ENCODE data around the gene AIFM3.

Gene AIFM3

DNA sequence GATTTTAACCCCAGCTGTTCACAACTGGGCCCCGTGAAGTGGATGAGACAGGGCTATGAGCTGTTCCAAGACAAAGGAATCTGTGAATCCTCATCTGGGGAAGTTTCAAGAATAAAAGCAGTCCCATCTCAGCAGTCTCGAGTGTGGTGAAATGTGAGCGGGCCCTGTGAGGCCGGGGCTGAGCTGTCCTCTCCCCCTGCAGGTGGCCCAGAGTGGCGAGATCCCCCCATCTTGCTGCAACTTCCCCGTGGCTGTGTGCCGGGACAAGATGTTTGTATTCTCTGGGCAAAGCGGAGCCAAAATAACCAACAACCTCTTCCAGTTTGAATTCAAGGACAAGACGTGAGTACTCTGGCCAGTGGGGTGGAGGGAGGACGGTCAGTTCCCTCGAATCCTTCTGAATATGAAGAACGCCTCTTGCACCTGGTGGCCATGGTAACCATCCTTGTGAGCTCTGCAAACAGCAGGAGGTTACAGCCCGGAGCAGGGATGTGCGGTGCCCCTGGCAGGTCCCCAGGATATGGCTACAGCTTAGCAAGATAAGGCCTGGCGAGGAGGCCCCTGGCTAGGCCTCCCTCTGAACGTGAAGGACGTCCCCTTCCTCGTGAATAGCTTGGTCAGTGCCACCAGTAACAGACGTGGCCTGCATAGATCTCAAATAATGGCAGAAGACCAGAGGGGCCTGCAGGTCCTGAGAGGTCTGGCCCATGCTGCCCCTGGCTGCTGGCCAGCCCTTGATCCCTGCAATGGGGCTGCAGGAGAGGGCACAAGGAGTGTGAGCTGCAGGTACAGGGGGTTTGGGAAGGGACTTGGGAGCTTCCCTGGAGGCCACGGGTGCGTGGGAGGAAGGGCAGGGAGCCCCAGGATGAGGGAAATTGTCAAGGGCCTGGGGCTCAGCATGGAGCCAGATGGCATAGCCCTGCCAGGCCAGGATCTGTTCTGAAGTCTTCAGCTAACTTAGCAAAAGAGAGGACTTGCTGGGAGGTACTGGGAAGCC, 23.4 kb downstream of the AIFM3 start:
- no peak for DNase-seq (ENCODE audit: low read depth in 2 of 2)

DNA sequence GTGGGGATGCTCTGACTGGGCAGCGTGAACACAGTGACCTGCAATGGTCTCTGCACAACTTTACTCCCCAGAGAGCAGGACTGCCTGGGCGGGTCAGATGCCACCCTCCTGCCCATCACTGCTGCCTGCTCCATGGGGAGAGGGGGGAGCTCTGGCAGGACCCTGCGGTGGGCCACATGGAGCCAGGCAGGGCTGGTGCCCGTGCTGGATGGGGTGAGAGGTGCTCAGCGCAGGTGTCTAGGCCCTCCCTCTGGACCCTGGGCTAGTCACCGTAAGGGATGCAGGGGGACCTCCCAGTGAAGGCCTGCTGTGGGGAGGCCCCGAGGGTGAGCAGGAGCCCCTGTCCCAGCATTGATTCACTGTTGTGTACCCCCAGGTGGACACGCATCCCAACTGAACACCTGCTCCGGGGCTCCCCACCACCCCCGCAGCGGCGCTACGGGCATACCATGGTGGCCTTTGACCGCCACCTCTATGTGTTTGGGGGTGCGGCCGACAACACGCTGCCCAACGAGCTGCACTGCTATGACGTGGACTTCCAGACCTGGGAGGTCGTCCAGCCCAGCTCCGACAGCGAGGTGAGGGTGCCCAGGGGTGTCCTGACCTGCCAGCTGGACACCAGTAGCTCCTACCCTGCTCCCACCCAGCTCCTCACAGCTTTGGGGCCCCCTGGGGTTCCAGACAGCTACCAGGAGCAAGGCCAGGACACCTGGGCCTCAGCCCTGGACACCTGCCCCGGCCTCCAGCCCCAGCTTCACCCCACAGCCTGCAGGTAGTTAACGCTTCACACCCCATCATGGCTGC, 24.4 kb downstream of the AIFM3 start:
- DNase-seq (ENCODE audit: low read depth in 2 of 2), result no peak

DNA sequence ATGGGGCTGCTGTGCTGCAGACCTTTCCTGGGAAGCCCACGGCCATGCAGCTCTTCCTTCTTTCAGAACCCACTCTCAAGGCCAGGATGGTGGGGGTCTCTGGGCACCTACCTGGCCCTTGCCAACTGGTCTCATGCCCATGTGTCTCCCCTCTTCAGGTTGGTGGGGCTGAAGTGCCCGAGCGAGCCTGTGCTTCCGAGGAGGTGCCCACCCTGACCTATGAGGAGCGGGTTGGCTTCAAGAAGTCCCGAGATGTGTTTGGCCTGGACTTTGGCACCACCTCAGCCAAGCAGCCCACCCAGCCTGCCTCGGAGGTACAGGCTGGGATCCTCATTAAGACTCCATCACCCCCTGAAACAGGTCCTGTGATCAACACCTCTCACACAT, 25.0 kb downstream of the AIFM3 start:
- DNase-seq (ENCODE audit: low read depth in 2 of 2), result no peak

DNA sequence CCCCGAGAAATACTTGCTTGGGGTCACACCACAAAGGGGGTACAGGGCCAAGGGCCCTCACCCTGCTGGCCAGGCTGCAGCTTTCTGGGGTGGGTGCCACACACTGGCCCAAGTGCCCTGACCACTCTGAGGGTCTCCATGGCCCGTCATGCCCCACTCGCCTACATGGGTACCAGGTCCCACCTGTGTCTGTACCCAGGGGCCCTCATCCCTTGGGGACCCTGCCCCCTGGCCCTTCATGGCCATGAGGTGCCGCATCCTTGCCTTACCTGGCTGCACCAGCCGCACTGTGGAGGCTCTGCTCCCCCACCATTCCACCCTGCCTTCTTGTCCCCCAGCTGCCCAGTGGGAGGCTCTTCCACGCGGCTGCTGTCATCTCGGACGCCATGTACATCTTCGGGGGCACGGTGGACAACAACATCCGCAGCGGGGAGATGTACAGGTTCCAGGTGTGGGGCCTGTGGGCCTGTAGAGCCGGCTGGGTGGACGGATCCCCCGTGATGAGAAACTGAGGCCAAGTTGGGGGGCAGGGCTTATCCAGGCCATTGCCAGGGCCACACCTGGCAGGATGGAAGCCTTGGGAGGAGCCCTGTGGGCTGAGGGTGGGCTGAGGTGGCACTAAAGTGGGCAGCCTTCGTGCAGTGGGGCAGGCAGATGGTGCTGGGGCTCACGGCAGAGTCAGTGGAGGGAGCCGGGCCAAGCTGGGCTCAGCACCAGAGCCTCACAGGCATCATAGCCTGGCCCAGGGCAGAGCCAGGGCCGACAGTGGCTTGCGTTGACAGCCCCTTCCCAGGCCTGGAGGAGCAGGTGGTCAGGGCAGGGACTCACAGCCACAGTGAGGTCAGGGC, 25.6 kb downstream of the AIFM3 start:
- DNase-seq (ENCODE audit: low read depth in 2 of 2), result no peak

DNA sequence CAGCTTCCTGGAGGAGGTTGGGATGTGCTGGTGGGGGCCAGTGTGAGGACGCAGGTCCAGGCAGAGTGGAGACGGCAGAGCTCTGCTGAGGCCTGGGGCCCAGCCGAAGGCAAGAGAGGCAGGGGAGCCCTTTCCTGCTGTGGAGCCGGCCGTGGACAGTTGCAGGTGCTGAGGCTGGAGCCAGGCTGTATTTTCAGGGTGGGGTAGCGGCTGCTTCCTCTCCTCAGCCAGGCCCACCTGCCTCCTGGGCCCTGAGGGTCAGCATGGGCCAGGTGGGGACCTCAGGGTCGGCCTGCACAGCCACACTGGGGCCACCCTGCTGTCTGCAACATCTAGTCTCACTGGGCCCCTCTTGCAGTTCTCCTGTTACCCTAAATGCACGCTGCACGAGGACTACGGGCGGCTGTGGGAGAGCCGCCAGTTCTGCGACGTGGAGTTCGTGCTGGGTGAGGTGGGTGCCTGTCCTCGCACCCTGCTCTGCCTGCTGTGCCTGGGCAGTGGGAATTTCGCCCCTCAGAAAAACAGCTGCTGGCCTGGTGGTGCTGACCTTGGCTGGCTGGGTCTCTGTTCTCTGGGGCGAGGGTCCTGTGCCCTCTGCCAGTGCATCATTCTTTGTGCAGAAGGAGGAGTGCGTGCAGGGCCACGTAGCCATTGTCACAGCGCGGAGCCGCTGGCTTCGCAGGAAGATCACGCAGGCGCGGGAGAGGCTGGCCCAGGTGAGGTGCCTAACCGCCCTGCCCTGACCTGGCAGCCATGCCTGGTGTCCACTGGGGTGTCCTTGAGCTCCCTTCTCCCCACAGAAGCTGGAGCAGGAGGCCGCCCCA, 26.5 kb downstream of the AIFM3 start:
- DNase-seq (ENCODE audit: low read depth in 2 of 2), result no peak

DNA sequence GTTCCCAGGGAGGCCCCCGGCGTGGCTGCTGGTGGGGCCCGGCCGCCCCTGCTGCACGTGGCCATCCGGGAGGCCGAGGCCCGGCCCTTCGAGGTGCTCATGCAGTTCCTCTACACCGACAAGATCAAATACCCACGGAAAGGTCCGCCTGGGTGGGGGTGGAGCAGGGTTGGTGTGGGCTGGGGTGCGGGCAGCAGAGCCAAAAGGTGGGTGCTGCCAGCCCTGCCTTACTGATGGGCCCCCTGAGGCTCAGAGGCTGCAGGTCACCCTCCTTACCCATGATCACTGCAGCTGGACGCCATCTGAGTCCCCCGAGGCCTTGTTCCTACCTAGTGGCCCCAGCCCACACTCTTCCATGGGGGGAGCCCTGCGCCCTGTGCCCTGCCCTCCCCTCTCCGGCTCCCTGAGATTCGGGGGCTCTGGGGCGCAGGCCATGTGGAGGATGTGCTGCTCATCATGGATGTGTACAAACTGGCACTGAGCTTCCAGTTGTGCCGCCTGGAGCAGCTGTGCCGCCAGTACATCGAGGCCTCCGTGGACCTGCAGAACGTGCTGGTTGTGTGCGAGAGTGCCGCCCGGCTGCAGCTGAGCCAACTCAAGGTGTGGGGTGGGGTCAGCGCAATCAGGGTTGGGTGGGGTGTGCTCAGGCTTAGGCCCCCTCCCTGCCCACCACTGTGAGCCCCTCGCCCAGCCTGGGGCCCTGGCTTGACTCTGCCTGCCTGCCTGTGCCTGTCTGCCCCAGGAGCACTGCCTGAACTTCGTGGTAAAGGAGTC, 27.3 kb downstream of the AIFM3 start:
- DNase-seq (ENCODE audit: low read depth in 2 of 2), result no peak

DNA sequence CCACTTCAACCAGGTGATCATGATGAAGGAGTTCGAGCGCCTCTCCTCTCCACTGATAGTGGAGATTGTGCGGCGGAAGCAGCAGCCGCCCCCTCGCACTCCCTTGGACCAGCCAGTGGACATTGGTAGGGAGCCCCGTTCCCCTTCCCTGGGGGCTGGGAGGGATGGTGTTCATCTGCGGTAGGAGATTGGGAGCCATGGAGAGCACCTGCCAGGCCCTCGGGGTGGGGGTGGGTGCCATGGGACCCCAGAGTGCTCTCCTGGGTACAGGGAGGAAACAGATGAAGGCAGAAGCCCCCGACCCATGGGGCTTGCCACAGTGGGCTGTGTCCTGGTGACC, 27.8 kb downstream of the AIFM3 start:
- DNase-seq (ENCODE audit: low read depth in 2 of 2), result no peak

DNA sequence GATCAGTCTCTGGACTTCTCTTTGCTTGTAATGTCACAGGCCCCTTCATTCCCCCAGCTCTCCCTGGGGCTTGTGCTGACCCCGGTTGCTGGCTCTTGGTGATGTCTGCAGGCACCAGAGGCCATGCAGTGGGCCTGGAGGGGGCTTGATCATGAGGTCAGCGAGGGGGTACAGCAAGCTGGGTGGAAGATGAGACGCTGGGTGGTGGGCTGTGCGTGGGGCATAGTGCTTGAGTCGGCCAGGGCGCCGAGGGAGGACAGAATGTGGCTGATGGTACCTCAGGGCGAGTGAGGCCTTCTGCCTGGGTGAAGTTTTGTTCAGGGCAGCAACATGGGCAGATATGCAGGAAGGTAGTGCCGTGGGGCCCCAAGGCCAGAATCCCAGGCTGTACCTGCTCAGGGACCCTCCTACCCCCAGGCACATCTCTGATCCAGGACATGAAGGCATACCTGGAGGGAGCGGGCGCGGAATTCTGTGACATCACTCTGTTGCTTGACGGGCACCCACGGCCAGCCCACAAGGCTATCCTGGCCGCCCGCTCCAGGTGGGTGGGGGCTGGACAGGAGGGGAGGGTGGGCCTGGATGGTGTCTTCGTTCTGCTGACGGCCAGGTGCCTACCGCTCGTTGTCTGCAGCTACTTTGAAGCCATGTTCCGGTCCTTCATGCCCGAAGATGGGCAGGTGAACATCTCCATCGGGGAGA, 28.4 kb downstream of the AIFM3 start:
- no peak for DNase-seq (ENCODE audit: low read depth in 2 of 2)

DNA sequence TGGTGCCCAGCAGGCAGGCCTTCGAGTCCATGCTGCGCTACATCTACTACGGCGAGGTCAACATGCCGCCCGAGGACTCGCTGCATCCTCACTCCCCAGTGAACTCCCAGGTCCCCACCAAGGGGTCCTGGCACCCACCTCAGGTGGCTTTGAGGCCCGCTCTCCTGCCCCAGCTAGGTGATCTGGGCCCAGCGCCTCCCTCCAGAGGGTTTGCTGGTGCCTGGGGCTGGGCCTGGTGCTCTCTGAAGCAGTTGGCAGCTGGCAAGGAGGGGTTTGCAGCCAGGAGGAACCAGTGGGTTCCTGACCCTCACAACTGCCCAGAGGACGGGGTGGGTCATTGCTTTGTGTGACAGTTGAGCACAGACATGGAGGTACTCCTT, 29.0 kb downstream of the AIFM3 start:
- DNase-seq (ENCODE audit: low read depth in 2 of 2), result no peak

DNA sequence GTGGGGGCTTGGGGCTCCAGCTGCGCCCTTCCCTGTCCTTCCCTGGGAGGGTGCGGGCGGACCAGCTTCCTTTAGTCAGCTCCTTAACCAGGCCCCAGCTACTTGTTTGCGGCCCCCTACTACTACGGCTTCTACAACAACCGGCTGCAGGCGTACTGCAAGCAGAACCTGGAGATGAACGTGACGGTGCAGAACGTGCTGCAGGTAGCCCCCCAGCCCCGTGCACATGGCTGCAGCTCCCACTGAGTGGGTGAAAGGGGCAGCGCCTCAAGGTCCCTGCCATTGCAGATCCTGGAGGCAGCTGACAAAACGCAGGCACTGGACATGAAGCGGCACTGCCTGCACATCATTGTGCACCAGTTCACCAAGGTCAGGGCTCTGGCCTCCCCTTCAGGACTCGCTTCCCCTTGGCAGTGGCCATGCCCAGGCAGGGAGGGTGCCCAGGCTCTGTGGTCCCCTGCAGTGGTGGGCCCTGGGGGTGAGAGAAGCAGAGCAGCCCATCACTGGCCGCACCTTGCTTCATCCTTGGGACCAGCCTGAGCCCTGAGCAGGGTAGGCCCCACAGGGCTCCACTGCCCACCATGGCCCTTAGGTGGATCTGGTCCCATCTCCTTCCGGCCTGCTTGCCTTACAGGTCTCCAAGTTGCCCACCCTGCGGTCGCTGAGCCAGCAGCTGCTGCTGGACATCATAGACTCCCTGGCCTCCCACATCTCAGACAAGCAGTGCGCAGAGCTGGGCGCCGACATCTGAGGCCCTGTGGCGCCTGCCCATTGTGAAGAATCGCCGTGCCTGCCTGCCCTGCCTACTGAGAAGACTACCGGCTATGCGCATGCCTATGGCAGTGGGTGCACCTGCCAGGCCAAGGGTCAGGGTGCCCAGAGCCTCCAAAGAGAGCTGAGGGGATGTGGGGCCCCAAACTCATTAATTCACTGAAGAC, 29.8 kb downstream of the AIFM3 start:
- DNase-seq (ENCODE audit: low read depth in 2 of 2), result no peak

DNA sequence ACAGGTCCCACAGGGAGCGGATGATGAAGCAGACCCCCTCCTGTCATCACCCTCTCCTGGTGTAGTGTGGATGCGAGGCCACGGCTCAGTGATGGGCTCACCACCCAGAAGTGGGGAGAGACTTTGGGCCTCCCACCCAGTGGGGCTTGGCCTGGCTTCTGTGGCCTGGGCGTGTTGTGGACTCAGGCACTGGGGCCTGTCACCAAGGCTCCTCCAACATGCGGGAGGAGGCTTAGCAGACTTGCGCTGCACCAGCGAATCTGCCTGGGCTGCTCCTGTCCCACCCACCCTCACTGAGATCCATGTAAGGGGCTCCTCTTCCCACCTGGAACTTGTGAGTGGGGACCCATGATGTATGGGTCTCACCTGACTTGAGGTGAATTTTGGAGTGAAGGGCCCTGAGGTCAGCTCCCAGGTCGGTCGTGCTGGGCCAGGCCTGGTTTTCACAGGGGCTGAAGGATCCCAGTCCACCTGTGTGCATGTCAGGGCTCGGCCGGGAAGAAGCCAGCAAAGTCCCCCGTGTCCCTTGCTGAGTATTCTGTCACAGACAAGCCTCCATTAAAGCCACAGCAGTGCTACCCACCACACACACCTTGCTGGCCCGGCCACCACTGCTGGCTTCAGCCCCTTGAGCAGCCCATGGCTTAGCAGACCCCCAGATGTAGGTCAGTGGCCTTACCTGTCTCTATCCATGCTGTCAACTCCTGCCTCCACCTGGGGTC, 30.6 kb downstream of the AIFM3 start:
- DNase-seq (ENCODE audit: low read depth in 2 of 2), result no peak

DNA sequence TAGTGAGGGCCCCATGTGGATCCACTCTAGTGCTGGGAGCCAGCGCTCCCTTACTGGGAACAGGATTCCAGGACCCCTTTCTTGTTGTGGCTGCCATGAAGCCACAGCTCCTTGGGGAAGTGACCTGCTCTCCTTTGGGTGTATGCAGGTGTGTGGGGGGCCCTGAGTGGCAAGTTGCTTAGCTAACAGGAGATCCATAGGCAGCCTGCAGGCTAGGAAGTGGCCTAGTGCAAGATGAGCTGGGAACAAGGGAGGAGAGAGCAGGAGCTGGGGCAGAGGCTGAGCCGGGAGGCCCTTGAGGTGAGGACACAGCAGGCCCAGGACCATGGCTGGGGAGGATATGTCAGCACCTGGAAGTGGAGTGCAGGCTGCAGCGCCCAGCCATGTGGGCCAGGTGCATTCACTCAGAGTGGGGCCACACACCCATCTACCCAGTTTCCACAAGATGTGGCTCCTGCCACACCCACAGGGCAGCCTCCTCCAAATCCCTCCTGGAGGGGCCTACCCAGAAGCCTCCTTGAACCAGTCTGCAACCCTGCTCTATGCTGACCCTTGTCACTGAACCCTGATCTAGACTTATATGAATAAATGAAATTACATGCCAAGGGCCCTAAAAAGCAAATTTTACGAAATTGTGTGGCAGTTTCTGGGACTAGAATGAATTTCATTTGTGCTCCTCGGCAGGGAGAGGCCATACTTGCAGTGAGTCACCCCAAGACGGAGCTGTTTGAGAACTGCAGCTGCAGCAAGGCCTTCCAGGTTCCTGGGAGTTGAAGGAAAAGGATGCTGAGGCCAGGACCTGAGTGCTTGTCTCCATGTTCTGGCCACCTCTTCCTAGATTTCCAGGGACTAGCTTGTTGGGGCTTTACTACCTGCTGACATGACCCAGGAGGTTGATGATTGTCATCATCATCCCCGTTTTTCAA, 31.6 kb downstream of the AIFM3 start:
- no peak for DNase-seq (ENCODE audit: low read depth in 2 of 2)

DNA sequence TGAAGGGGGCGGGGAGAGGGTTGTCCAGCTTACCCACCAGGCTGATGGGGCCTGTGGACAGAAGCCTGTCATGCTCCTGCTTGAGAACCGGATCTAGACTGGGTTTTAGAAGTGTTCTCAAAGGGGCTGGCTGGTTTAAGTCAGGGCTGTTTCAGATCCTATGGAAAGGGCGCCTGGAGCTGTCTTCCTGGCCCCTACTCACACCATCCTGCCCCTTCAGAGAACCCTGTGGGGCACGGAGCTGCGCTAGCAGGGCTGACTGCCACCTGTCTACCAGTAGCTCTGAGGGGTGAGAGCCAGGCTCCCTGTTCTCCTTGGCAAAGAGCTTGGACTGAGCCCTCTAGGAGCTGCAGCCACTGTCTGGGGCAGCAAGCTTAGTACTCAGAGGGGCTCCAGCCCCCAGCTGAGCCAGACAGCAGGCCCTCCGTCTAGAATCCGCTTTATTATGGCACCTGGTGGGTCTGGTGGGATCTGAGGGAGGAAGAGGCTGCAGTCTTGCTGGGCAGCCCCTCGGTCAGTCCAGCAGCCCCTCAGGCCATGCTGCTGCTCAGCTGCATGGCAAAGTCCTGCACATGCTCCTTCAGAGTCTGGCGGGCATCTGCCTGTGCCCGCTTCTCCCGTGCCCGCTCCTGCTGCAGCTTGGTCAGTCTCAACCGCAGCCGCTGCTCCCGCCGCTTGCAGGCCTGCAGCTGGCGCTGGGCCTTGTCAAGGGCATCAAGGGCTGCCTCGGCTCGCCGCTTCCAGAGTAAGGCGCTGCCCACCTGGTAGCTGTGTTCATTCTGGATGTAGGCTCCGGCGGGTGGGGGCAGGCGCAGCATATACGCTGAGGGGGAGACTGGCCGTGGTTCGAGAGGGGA, 32.5 kb downstream of the AIFM3 start:
- DNase-seq (ENCODE audit: low read depth in 2 of 2), result no peak

DNA sequence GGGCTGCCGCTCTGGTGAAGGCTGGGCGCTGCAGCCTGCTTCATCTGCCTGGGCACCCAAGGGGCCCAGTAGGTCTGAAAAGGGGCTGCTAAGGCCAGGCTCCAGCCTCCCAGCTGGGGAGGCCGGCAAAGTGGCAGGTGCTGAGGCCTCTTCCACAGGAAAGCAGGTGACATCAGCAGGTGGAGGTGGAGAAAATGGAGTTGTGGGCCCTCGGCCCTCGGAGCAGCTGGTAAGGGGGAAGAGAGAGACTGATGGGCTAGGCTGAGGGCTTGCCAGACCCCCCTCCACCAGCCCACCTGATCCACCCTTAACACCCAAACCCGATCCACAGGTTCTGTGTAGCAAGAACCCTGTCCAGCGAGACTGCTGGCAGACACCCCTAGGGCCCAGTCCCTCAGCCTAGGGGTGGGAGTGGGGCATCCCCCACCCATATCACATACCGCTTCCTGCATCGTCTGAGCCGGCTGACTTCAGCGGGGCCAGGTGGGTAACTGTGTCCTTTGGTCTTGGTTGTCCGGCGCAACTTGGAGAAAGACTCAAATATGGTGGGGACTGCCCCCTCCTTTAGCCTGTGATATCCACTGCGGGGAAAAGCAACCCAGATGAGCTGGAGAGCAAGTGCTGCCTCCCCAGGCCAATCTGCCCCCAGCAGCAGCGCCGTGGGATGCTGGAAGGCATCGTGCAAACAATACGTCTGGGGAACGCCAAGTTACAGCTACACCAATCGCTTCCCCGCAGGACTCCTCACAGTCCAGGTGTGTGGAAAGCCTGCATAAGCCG, 33.3 kb downstream of the AIFM3 start:
- DNase-seq (ENCODE audit: low read depth in 2 of 2), result no peak

DNA sequence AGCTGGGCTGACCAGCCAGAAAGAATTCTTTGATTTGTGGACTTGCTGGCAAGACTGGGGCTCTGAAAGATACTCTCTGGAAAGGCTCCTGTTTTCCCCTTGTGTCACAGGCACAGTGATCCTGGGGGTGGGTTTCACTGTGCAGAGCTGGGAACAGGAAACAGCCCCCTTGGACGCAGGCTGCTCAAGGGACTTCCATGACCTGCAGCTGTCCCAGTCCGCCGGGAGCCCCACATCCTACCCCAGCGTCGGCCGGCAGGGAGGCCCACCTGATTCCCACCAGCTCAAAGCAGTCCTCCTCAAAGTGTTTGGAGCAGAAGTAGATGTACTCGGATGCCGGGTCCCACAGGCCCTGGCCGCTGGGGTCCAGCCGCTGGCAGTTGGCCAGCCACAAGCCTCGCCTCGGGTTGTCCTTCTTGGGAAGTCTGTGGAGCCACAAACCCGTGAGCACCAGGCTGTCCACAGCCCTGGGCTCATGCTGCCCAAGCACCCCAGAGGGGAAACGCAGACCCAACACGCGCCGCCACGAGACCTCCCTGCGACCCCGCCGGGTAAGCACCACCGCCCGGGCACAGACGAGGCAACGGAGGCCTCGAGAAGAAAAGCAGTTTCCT, 34.0 kb downstream of the AIFM3 start:
- no peak for DNase-seq (ENCODE audit: low read depth in 2 of 2)
